Testis (tissue), 3 donors: ENCODE measurements around the gene PIP5K1C. TPM values are rescaled to one million over a fixed set of nuclear protein-coding genes. Genes with fewer than 3 reads are reported as not detected.

Source experiments
- DNase-seq: peaks from one replicate; pipeline ENCODE4 v3.0.0-alpha.2; 2019
- H3K27ac ChIP-seq, 2 donors: fragments of 200-600 bp; sonication (generic); one replicate each; pipeline ENCODE4 v1.5.1; 2019
- H3K27me3 ChIP-seq: fragments of 200-600 bp; sonication (generic); one replicate; pipeline ENCODE4 v1.5.1; 2019
- H3K36me3 ChIP-seq: fragments of 200-600 bp; sonication (generic); one replicate; pipeline ENCODE4 v1.5.1; 2017; ENCODE audit warnings: low read depth; ENCODE audit errors: missing control alignments
- H3K4me1 ChIP-seq: fragments of 200-600 bp; sonication (generic); one replicate; pipeline ENCODE4 v1.5.1; 2019
- H3K4me3 ChIP-seq, 2 donors: fragments of 200-600 bp; sonication (generic); one replicate each; pipeline ENCODE4 v1.5.1; 2017 to 2019
- H3K9me3 ChIP-seq: fragments of 200-600 bp; sonication (generic); one replicate; pipeline ENCODE4 v1.5.1; 2017
- CTCF ChIP-seq, 3 experiments: fragments of 450-650 bp in 2 of 3; fragments of 200-600 bp in 1 of 3; sonication (generic) in 1 of 3; IDR thresholded peaks; one replicate each; pipeline ENCODE4 v1.5.1; 2016 to 2019; ENCODE audit warnings: antibody characterized with exemption in 3 of 3, mild to moderate bottlenecking in 2 of 3, moderate library complexity in 1 of 3
- POLR2A ChIP-seq: fragments of 450-650 bp; IDR thresholded peaks from one replicate; pipeline ENCODE4 v1.6.1; 2017; ENCODE audit warnings: antibody characterized with exemption, mild to moderate bottlenecking, moderate library complexity
- WGBS, 2 donors: methylation state at CpG; one replicate each; pipeline ENCODE4 v1.1.5; 2018; 5-methylcytosine and 5-hydroxymethylcytosine counted together
- intact Hi-C: fragments of 100-400 bp; cut with DNase I; formaldehyde crosslinking; loops from one replicate; pipeline ENCODE4 v1.15.1; 2023; ENCODE audit warnings: low total_unique reads
- polyA plus RNA-seq: library from polyadenylated mRNA; stranded (reverse); fragments of 350-450 nt; fragmentation: Illumina TruSeq; extraction: RNeasy Lipid Tissue Mini Kit (QIAGEN cat#74804); gene quantifications from one replicate; pipeline ENCODE4 v1.2.3, GENCODE V29; 2014; ENCODE audit warnings: low read depth, low replicate concordance; ENCODE audit not compliant: insufficient read depth
- total RNA-seq, 2 donors: library from RNA; depleted of rRNA; stranded (reverse); fragments of >200 nt; gene quantifications; one replicate each; pipeline ENCODE4 v1.2.3, GENCODE V29; 2016

PIP5K1C gene
- total and polyA plus RNA-seq, 3 donors from 2014 or later = 80.2 to 99.1 (median 87.0) TPM

GRCh38 chr19:3698974-3699740 lies 1.1 kb downstream of the PIP5K1C start:
- Histone ChIP-seq H3K36me3 (no peaks in the 10 kb centered on the region), H3K4me1 (peaks cover 13% of the 10 kb centered on the region), H3K27ac (peak overlapping the region; percentile 74 to 89), H3K9me3 (no peaks in the 10 kb centered on the region), H3K4me3 (peak overlapping the region; percentile 81 to 94), H3K27me3 (no peaks in the 10 kb centered on the region)
- peak; percentile 58 for DNase-seq
- WGBS, 2 donors = 3 to 8% methylated on average over 17 to 34 of the region's 34 CpGs
- intact Hi-C loops = no loop called here
- TF ChIP-seq CTCF (IDR thresholded peaks at IDR 0.05) (no peak), POLR2A (no peak)

DNA sequence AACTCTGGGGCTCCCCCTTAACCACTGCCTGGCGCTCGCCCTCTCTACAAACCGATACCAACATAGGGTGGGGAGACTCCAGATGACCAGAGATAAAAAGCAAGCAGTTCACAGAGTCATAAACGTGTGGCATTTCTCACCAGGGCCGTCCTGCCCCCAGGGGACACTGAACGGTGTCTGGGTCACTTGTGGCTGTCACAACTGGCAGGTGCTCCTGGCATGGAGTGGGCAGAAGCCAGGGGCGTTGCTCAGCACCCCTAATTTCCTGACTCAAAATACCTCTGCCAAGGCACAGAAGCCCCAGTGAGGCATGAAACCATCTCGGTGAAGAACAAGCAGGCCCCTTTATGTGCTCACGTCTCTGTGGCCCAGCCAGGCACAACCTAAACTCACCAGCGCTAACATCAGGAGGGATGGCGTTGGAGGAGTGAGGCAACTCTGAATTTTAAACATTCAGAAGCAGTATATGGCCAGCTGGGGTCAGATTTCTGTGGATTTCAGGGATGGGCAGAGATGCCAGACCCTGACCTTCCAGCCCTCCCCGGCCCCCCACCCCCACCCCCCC lies 1.8 kb downstream of the PIP5K1C start:
- 47 to 53% methylated on average over 3 to 12 of the region's 12 CpGs for WGBS, 2 donors
- TF ChIP-seq POLR2A (no peak), CTCF (IDR thresholded peaks at IDR 0.05) (no peak)
- no peak overlapping the region for H3K4me3 ChIP-seq
- H3K9me3 ChIP-seq = no peaks in the 10 kb centered on the region
- no peaks in the 10 kb centered on the region for H3K36me3 ChIP-seq
- H3K4me1 ChIP-seq = peaks cover 13% of the 10 kb centered on the region
- DNase-seq = no peak
- no peak overlapping the region for H3K27ac ChIP-seq
- H3K27me3 ChIP-seq = no peaks in the 10 kb centered on the region
- intact Hi-C loops = no loop called here

GRCh38 chr19:3697671-3698385 lies 2.4 kb downstream of the PIP5K1C start:
- H3K36me3 ChIP-seq = no peaks in the 10 kb centered on the region
- H3K27ac ChIP-seq = no peak overlapping the region
- H3K9me3 ChIP-seq = no peaks in the 10 kb centered on the region
- no peaks in the 10 kb centered on the region for H3K27me3 ChIP-seq
- no peak overlapping the region for H3K4me3 ChIP-seq
- peaks cover 16% of the 10 kb centered on the region for H3K4me1 ChIP-seq
- 84 to 88% methylated on average over 25 to 43 of the region's 43 CpGs for WGBS, 2 donors
- TF ChIP-seq POLR2A = no peak
- no peak for TF ChIP-seq CTCF (IDR thresholded peaks at IDR 0.05)
- intact Hi-C loops = no loop called here
- no peak for DNase-seq

DNA sequence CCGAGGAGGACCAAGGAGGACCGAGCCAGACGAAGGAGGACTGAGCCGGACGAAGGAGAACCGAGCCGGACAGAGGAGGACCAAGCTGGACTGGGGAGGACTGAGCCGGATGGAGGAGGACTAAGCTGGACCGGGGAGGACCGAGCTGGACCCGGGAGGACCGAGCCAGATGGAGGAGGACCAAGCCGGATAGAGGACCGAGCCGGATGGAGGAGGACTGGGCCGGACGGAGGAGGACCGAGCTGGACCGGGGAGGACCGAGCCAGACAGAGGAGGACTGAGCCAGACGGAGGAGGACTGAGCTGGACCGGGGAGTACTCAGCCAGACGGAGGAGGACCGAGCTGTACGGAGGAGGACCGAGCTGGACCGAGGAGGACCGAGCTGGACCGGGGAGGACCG lies 3.2 kb downstream of the PIP5K1C start:
- no peak for DNase-seq
- no peaks in the 10 kb centered on the region for H3K27me3 ChIP-seq
- TF ChIP-seq CTCF (IDR thresholded peaks at IDR 0.05) = no peak
- TF ChIP-seq POLR2A = no peak
- H3K4me1 ChIP-seq = peaks cover 16% of the 10 kb centered on the region
- no peak overlapping the region for H3K27ac ChIP-seq
- H3K9me3 ChIP-seq = no peaks in the 10 kb centered on the region
- no peaks in the 10 kb centered on the region for H3K36me3 ChIP-seq
- WGBS, 2 donors = 87 to 88% methylated on average over 30 of the region's 30 CpGs
- intact Hi-C loops = no loop called here
- H3K4me3 ChIP-seq = no peak overlapping the region
